ENCODE results near the gene SOBP.
"Not testable (repeated sequence)": the region's sequence is repeated elsewhere in the genome, so short reads cannot be mapped to it uniquely, and the experiment has no call there.

Gene SOBP

GRCh38 chr6:107488174-107488874 lies 1.6 kb upstream of the SOBP start:
- DNase-seq (ENCODE audit: low read depth) = no peak

- no peak for DNase-seq (ENCODE audit: low read depth)
Measured at GRCh38 chr6:107488875-107489635, 862 bp upstream of the SOBP start.

- no peak for DNase-seq (ENCODE audit: low read depth)
Measured at GRCh38 chr6:107490566-107491137, 735 bp downstream of the SOBP start.

GRCh38 chr6:107491138-107491609 lies 1.3 kb downstream of the SOBP start:
- DNase-seq (ENCODE audit: low read depth) = no peak

- DNase-seq (ENCODE audit: low read depth) = no peak
Measured at GRCh38 chr6:107491760-107492660, 2.1 kb downstream of the SOBP start.

GRCh38 chr6:107493158-107494057 lies 3.5 kb downstream of the SOBP start:
- no peak for DNase-seq (ENCODE audit: low read depth)

GRCh38 chr6:107495196-107495643 lies 5.3 kb downstream of the SOBP start:
- DNase-seq (ENCODE audit: low read depth) = no peak

- no peak for DNase-seq (ENCODE audit: low read depth)
Measured at GRCh38 chr6:107495971-107496370, 6.1 kb downstream of the SOBP start.

- DNase-seq (ENCODE audit: low read depth) = no peak
Measured at GRCh38 chr6:107496892-107497684, 7.2 kb downstream of the SOBP start.

- DNase-seq (ENCODE audit: low read depth) = no peak
Measured at GRCh38 chr6:107504270-107505026, 14.5 kb downstream of the SOBP start.

GRCh38 chr6:107506145-107506544 lies 16.2 kb downstream of the SOBP start:
- DNase-seq (ENCODE audit: low read depth) = no peak

GRCh38 chr6:107509506-107509905 lies 19.6 kb downstream of the SOBP start:
- no peak for DNase-seq (ENCODE audit: low read depth)

GRCh38 chr6:107510108-107510507 lies 20.2 kb downstream of the SOBP start:
- DNase-seq (ENCODE audit: low read depth) = no peak

GRCh38 chr6:107511511-107511993 lies 21.6 kb downstream of the SOBP start:
- no peak for DNase-seq (ENCODE audit: low read depth)

GRCh38 chr6:107513214-107513613 lies 23.3 kb downstream of the SOBP start:
- no peak for DNase-seq (ENCODE audit: low read depth)

GRCh38 chr6:107515955-107516354 lies 26.0 kb downstream of the SOBP start:
- no peak for DNase-seq (ENCODE audit: low read depth)

GRCh38 chr6:107517274-107517673 lies 27.4 kb downstream of the SOBP start:
- DNase-seq (ENCODE audit: low read depth) = no peak

GRCh38 chr6:107519224-107519623 lies 29.3 kb downstream of the SOBP start:
- DNase-seq (ENCODE audit: low read depth) = not testable (repeated sequence)

- DNase-seq (ENCODE audit: low read depth) = not testable (repeated sequence)
Measured at GRCh38 chr6:107520706-107521105, 30.8 kb downstream of the SOBP start.

All from T-helper 22 cell (primary cell).